CD4-positive, CD25-positive, alpha-beta regulatory T cell (primary cell): Measurements from ENCODE around the gene CEP164. TPM values are rescaled to one million over a fixed set of nuclear protein-coding genes. Genes with fewer than 3 reads are reported as not detected.

ENCODE experiments used
- ATAC-seq, 2 donors: fragments of 150-1000 bp; cut with Tn5 transposase; one replicate each; pipeline ENCODE4 v1.10.0; 2021; ENCODE audit warnings: low read depth in 2 of 2, moderate number of reproducible peaks in 2 of 2, moderate library complexity in 1 of 2
- DNase-seq, 3 donors: peaks; one replicate each; pipeline versions ENCODE4 v3.0.0 to v3.0.0-alpha.2; 2012 to 2022; ENCODE audit warnings: mixed read lengths in 1 of 3
- H3K27ac ChIP-seq: one replicate; pipeline ENCODE4 v1.7.0; 2013; ENCODE audit warnings: mild to moderate bottlenecking, low read length; ENCODE audit not compliant: insufficient read depth, poor library complexity, severe bottlenecking
- H3K27me3 ChIP-seq: one replicate; pipeline ENCODE4 v1.7.0; 2013; ENCODE audit warnings: low read length; ENCODE audit not compliant: control insufficient read depth, insufficient read depth
- H3K36me3 ChIP-seq: one replicate; pipeline ENCODE4 v1.7.0; 2013; ENCODE audit warnings: mild to moderate bottlenecking, low read length, moderate library complexity; ENCODE audit not compliant: control insufficient read depth, insufficient read depth
- H3K4me1 ChIP-seq: 2 replicates; pipeline ENCODE4 v1.7.0; 2013; ENCODE audit warnings: mild to moderate bottlenecking, low read length; ENCODE audit not compliant: insufficient read depth, control insufficient read depth, poor library complexity, severe bottlenecking
- H3K4me3 ChIP-seq: one replicate; pipeline ENCODE4 v1.7.0; 2013; ENCODE audit warnings: low read depth, mild to moderate bottlenecking, low read length, moderate library complexity
- H3K9me3 ChIP-seq, 2 experiments: 1 replicate in 1 of 2; 2 replicates in 1 of 2; pipeline ENCODE4 v1.7.0; 2013; ENCODE audit warnings: low read length in 2 of 2, mild to moderate bottlenecking in 1 of 2, moderate library complexity in 1 of 2; ENCODE audit not compliant: control insufficient read depth in 2 of 2
- H3K27ac Mint-ChIP-seq, 3 donors: one replicate each; pipeline ENCODE4 v1.8.0; 2020 to 2022; ENCODE audit warnings: mild to moderate bottlenecking in 3 of 3, mixed read lengths in 3 of 3, moderate library complexity in 2 of 3
- H3K27me3 Mint-ChIP-seq: one replicate; pipeline ENCODE4 v1.8.0; 2022; ENCODE audit warnings: mild to moderate bottlenecking, mixed read lengths
- H3K36me3 Mint-ChIP-seq: one replicate; pipeline ENCODE4 v1.8.0; 2020; ENCODE audit warnings: mixed read lengths
- H3K4me1 Mint-ChIP-seq, 4 donors: one replicate each; pipeline ENCODE4 v1.8.0; 2020 to 2022; ENCODE audit warnings: mixed read lengths in 4 of 4, mild to moderate bottlenecking in 1 of 4
- H3K4me3 Mint-ChIP-seq, 4 donors: one replicate each; pipeline ENCODE4 v1.8.0; 2020 to 2022; ENCODE audit warnings: mild to moderate bottlenecking in 4 of 4, mixed read lengths in 4 of 4, moderate library complexity in 3 of 4
- H3K9me3 Mint-ChIP-seq, 7 donors: one replicate each; pipeline ENCODE4 v1.8.0; 2020 to 2022; ENCODE audit warnings: mixed read lengths in 7 of 7, mild to moderate bottlenecking in 3 of 7, moderate library complexity in 2 of 7
- polyA plus RNA-seq, 4 donors: library from polyadenylated mRNA; unstranded; fragments of 300-500 nt; fragmentation: Illumina TruSeq; gene quantifications; one replicate each; pipeline ENCODE4 v1.2.3, GENCODE V29; 2021
- total RNA-seq: library from RNA; stranded (reverse); gene quantifications from one replicate; pipeline ENCODE4 v1.2.3, GENCODE V29; 2022

Gene CEP164
- total and polyA plus RNA-seq, 5 donors from 2014 or later: 19.7 to 73.4 (median 21.3) TPM

DNA sequence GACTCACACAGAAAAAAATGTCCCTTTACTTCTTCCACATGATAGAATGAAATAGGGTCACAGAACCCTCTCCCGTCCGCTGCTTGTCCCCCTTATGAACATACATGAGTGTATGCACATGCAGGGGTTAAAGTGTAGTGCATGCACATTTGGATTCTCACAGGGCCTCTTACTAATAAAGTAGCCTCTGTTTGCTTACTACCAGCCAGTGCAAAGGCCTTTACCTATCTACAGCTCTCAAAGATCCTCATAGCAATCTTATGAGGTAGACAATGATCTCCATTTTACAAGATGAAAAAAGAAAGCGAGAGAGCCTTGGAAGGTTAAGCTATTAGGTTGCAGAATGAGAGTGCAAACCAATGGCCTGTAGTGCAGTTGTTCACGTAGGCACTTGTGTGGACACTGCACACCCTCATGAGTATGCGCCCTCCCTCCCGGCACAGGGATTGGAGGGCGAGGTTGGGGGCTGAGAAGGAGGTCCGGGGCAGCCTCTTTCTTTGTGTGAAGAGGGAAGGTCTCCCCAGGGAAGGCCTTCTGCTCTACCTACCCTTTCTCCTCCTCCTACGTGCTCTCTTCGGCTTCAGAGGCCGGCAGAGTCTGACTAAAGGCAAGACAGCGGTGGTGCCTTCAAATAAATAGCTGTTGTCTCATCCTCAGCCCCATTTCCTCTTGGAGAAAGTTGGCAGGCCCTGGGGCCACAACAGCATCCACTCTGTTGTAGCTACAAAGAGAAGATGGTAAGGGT is 91.3 kb downstream of the CEP164 start:
- ATAC-seq (no peak), DNase-seq (no peak)
- Mint-ChIP-seq H3K4me1 (no peaks in the 10 kb centered on the region), H3K27ac (no peak overlapping the region), H3K9me3 (no peaks in the 10 kb centered on the region), H3K27me3 (no peaks in the 10 kb centered on the region), H3K4me3 (no peak overlapping the region), H3K36me3 (no peaks in the 10 kb centered on the region)
- H3K36me3 ChIP-seq: no peaks in the 10 kb centered on the region
- H3K9me3 ChIP-seq: no peaks in the 10 kb centered on the region
- H3K4me1 ChIP-seq: no peaks in the 10 kb centered on the region
- no peak overlapping the region for H3K27ac ChIP-seq
- H3K27me3 ChIP-seq: no peaks in the 10 kb centered on the region
- H3K4me3 ChIP-seq: no peak overlapping the region

GRCh38 chr11:117419482-117420142 is 92.0 kb downstream of the CEP164 start:
- H3K36me3 ChIP-seq: no peaks in the 10 kb centered on the region
- DNase-seq: no peak
- no peak overlapping the region for H3K4me3 Mint-ChIP-seq

GRCh38 chr11:117420143-117420485 is 92.5 kb downstream of the CEP164 start:
- Histone ChIP-seq H3K27me3 (no peaks in the 10 kb centered on the region), H3K36me3 (no peaks in the 10 kb centered on the region), H3K27ac (no peak overlapping the region), H3K9me3 (no peaks in the 10 kb centered on the region), H3K4me3 (no peak overlapping the region), H3K4me1 (no peaks in the 10 kb centered on the region)
- no peaks in the 10 kb centered on the region for H3K9me3 Mint-ChIP-seq
- no peak for ATAC-seq
- H3K4me1 Mint-ChIP-seq: no peaks in the 10 kb centered on the region
- H3K27ac Mint-ChIP-seq: no peak overlapping the region
- no peaks in the 10 kb centered on the region for H3K36me3 Mint-ChIP-seq
- no peak for DNase-seq
- H3K4me3 Mint-ChIP-seq: no peak overlapping the region
- no peaks in the 10 kb centered on the region for H3K27me3 Mint-ChIP-seq

More at GRCh38 chr11:117419482-117420142, 92.0 kb downstream of the CEP164 start:
- Histone ChIP-seq H3K4me3 (no peak overlapping the region), H3K4me1 (no peaks in the 10 kb centered on the region), H3K27ac (no peak overlapping the region), H3K27me3 (no peaks in the 10 kb centered on the region), H3K9me3 (no peaks in the 10 kb centered on the region)
- H3K9me3 Mint-ChIP-seq: no peaks in the 10 kb centered on the region
- H3K27ac Mint-ChIP-seq: no peak overlapping the region
- no peaks in the 10 kb centered on the region for H3K27me3 Mint-ChIP-seq
- H3K4me1 Mint-ChIP-seq: no peaks in the 10 kb centered on the region
- no peak for ATAC-seq
- no peaks in the 10 kb centered on the region for H3K36me3 Mint-ChIP-seq

DNA sequence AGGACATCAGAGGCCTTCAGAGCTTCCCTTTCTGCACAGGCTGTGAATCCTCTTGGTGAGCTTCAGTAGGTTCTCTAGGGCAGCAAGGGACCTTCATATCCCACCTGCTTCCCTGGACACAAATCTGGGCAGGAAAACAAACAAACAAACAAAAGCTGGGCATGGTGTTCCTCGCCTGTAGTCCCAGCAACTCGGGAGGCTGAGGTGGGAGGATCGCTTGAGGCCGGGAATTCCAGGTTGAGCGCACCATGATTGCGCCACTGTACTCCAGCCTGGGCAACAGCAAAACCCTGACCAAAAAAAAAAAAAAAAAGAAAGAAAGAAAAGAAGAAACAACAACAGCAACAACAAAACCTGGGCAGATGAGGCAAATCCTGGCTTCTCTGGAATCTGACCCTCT is 92.9 kb downstream of the CEP164 start:
- Histone ChIP-seq H3K27ac (no peak overlapping the region), H3K4me3 (no peak overlapping the region), H3K27me3 (no peaks in the 10 kb centered on the region), H3K36me3 (no peaks in the 10 kb centered on the region), H3K4me1 (no peaks in the 10 kb centered on the region), H3K9me3 (no peaks in the 10 kb centered on the region)
- ATAC-seq (no peak), DNase-seq (no peak)
- Mint-ChIP-seq H3K4me3 (no peak overlapping the region), H3K36me3 (no peaks in the 10 kb centered on the region), H3K27me3 (no peaks in the 10 kb centered on the region), H3K9me3 (no peaks in the 10 kb centered on the region), H3K4me1 (no peaks in the 10 kb centered on the region), H3K27ac (no peak overlapping the region)

DNA sequence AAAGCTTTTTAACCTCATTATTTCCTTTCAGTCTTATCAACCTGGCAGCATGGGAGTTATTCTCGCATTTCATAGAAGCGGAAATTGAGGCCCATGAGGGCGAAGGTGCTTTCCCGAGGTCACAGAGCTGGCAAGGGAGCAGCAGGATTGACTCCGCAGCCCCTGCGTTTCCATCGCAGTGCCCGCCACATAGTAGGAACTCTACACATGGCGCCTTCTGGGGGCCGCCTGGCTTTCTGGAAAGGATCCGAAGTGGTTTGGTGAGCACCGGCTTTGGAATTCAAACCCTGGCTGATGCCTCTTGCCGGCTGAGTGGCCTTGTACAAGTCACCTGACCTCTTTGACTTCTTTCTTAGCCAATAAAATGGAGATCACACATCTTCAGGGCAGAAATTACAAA is 93.4 kb downstream of the CEP164 start:
- Histone ChIP-seq H3K4me3 (no peak overlapping the region), H3K27me3 (no peaks in the 10 kb centered on the region), H3K27ac (no peak overlapping the region), H3K36me3 (no peaks in the 10 kb centered on the region), H3K9me3 (no peaks in the 10 kb centered on the region), H3K4me1 (peaks cover under 1% of the 10 kb centered on the region)
- DNase-seq: no peak
- Mint-ChIP-seq H3K4me3 (no peak overlapping the region), H3K27me3 (no peaks in the 10 kb centered on the region), H3K36me3 (no peaks in the 10 kb centered on the region), H3K27ac (no peak overlapping the region), H3K9me3 (no peaks in the 10 kb centered on the region), H3K4me1 (peaks cover 0 to 2% (median 0%) of the 10 kb centered on the region in 4 donors)
- no peak for ATAC-seq

DNA sequence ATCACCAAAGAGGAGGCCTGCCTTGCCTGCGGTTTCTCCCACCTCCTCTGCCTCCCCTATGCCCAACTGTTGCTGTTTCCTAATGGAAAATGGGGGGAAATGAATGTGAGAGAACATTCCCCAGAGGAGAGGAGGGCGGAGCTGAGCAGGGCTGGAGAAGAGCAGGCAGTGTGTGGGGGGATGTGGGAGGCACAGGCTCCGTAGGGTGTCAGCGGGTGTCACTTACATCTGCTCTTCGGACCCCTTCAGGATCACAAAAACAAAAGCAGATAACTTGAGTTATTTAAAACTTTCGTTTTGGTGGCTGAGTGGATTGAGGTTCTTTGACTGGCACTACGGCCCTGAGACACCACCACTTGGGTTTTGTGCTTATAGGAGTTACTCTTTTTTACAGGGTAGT is 93.8 kb downstream of the CEP164 start:
- Histone ChIP-seq H3K9me3 (no peaks in the 10 kb centered on the region), H3K27ac (no peak overlapping the region), H3K4me1 (peaks cover 5% of the 10 kb centered on the region), H3K4me3 (no peak overlapping the region), H3K36me3 (no peaks in the 10 kb centered on the region), H3K27me3 (no peaks in the 10 kb centered on the region)
- no peak overlapping the region for H3K27ac Mint-ChIP-seq
- peaks cover 0 to 6% (median 2%) of the 10 kb centered on the region in 4 donors for H3K4me1 Mint-ChIP-seq
- no peaks in the 10 kb centered on the region for H3K27me3 Mint-ChIP-seq
- ATAC-seq (no peak), DNase-seq (no peak)
- H3K9me3 Mint-ChIP-seq: no peaks in the 10 kb centered on the region
- H3K4me3 Mint-ChIP-seq: no peak overlapping the region
- H3K36me3 Mint-ChIP-seq: no peaks in the 10 kb centered on the region

- Histone ChIP-seq H3K27ac (no peak overlapping the region), H3K36me3 (no peaks in the 10 kb centered on the region), H3K9me3 (no peaks in the 10 kb centered on the region), H3K4me3 (no peak overlapping the region), H3K4me1 (peaks cover 6% of the 10 kb centered on the region), H3K27me3 (no peaks in the 10 kb centered on the region)
- DNase-seq: no peak
- H3K4me1 Mint-ChIP-seq: peaks cover 0 to 12% (median 6%) of the 10 kb centered on the region in 4 donors
- no peak overlapping the region for H3K27ac Mint-ChIP-seq
- H3K27me3 Mint-ChIP-seq: peaks cover 4% of the 10 kb centered on the region
- H3K4me3 Mint-ChIP-seq: no peak overlapping the region
- no peak for ATAC-seq
- H3K9me3 Mint-ChIP-seq: no peaks in the 10 kb centered on the region
- H3K36me3 Mint-ChIP-seq: no peaks in the 10 kb centered on the region
Observed at GRCh38 chr11:117423046-117423575, 95.5 kb downstream of the CEP164 start.

- H3K4me1 Mint-ChIP-seq: peaks cover 0 to 12% (median 6%) of the 10 kb centered on the region in 4 donors
- H3K27ac Mint-ChIP-seq: no peak overlapping the region
- ATAC-seq (no peak), DNase-seq (no peak)
- Histone ChIP-seq H3K36me3 (no peaks in the 10 kb centered on the region), H3K4me3 (no peak overlapping the region), H3K27me3 (no peaks in the 10 kb centered on the region), H3K4me1 (peaks cover 6% of the 10 kb centered on the region), H3K9me3 (no peaks in the 10 kb centered on the region), H3K27ac (no peak overlapping the region)
- peaks cover 4% of the 10 kb centered on the region for H3K27me3 Mint-ChIP-seq
- H3K9me3 Mint-ChIP-seq: no peaks in the 10 kb centered on the region
- H3K36me3 Mint-ChIP-seq: no peaks in the 10 kb centered on the region
- H3K4me3 Mint-ChIP-seq: no peak overlapping the region
Observed at GRCh38 chr11:117424781-117425180, 97.1 kb downstream of the CEP164 start.
